Measurements from ENCODE around the gene ITIH5. TPM values are rescaled to one million over a fixed set of nuclear protein-coding genes. Genes with fewer than 3 reads are reported as not detected.
A peak's percentile ranks its signal among the peaks of the same experiment; 100 is the strongest.
"Not testable (repeated sequence)": the region's sequence is repeated elsewhere in the genome, so short reads cannot be mapped to it uniquely, and the experiment has no call there.

The ITIH5 gene
- total RNA-seq, 2 donors from 2014 or later: not detected

GRCh38 chr10:7672341-7673134, 5.8 kb upstream of the ITIH5 start:
- Mint-ChIP-seq H3K36me3 (ENCODE audit: insufficient read depth in 2 of 2) (no peaks in the 10 kb centered on the region), H3K27ac (no peak overlapping the region), H3K27me3 (ENCODE audit: low read depth) (peaks cover 62% of the 10 kb centered on the region), H3K9me3 (no peaks in the 10 kb centered on the region), H3K4me3 (no peak overlapping the region), H3K4me1 (ENCODE audit: low read depth) (peaks cover 5% of the 10 kb centered on the region)
- ATAC-seq (replicated peaks in 1 of 2): no peak
- DNase-seq: no peak

- H3K27me3 Mint-ChIP-seq (ENCODE audit: low read depth): peaks cover 75% of the 10 kb centered on the region
- ATAC-seq (replicated peaks in 1 of 2): no peak
- H3K9me3 Mint-ChIP-seq: no peaks in the 10 kb centered on the region
- peaks cover 14% of the 10 kb centered on the region for H3K4me1 Mint-ChIP-seq (ENCODE audit: low read depth)
- H3K36me3 Mint-ChIP-seq (ENCODE audit: insufficient read depth in 2 of 2): no peaks in the 10 kb centered on the region
- H3K27ac Mint-ChIP-seq: no peak overlapping the region
- no peak overlapping the region for H3K4me3 Mint-ChIP-seq
- DNase-seq: no peak
Measured at GRCh38 chr10:7670157-7670556, 3.4 kb upstream of the ITIH5 start.

GRCh38 chr10:7667262-7668141, 736 bp upstream of the ITIH5 start:
- Mint-ChIP-seq H3K4me3 (peak overlapping the region; percentile 67 to 74), H3K4me1 (ENCODE audit: low read depth) (peaks cover 14% of the 10 kb centered on the region), H3K36me3 (ENCODE audit: insufficient read depth in 2 of 2) (no peaks in the 10 kb centered on the region), H3K27ac (no peak overlapping the region), H3K27me3 (ENCODE audit: low read depth) (peaks cover 69% of the 10 kb centered on the region), H3K9me3 (no peaks in the 10 kb centered on the region)
- ATAC-seq (replicated peaks in 1 of 2): peak; percentile 57 to 60
- DNase-seq: peak in 1 of 2 donors; percentile 6

GRCh38 chr10:7665767-7666166, 999 bp downstream of the ITIH5 start:
- Mint-ChIP-seq H3K9me3 (no peaks in the 10 kb centered on the region), H3K4me1 (ENCODE audit: low read depth) (peaks cover 14% of the 10 kb centered on the region), H3K36me3 (ENCODE audit: insufficient read depth in 2 of 2) (no peaks in the 10 kb centered on the region), H3K27ac (no peak overlapping the region), H3K4me3 (peak overlapping the region; percentile 70 to 77), H3K27me3 (ENCODE audit: low read depth) (peaks cover 67% of the 10 kb centered on the region)
- ATAC-seq (replicated peaks in 1 of 2) (no peak), DNase-seq (no peak)

GRCh38 chr10:7664707-7665106, 2.1 kb downstream of the ITIH5 start:
- no peak for ATAC-seq (replicated peaks in 1 of 2)
- H3K27me3 Mint-ChIP-seq (ENCODE audit: low read depth): peaks cover 67% of the 10 kb centered on the region

GRCh38 chr10:7662522-7662921, 4.2 kb downstream of the ITIH5 start:
- no peak overlapping the region for H3K4me3 Mint-ChIP-seq
- peaks cover 9% of the 10 kb centered on the region for H3K4me1 Mint-ChIP-seq (ENCODE audit: low read depth)
- DNase-seq (no peak), ATAC-seq (replicated peaks in 1 of 2) (no peak)
- no peak overlapping the region for H3K27ac Mint-ChIP-seq
- no peaks in the 10 kb centered on the region for H3K36me3 Mint-ChIP-seq (ENCODE audit: insufficient read depth in 2 of 2)
- no peaks in the 10 kb centered on the region for H3K9me3 Mint-ChIP-seq
- H3K27me3 Mint-ChIP-seq (ENCODE audit: low read depth): peaks cover 58% of the 10 kb centered on the region

More at GRCh38 chr10:7664707-7665106, 2.1 kb downstream of the ITIH5 start:
- no peaks in the 10 kb centered on the region for H3K9me3 Mint-ChIP-seq
- no peaks in the 10 kb centered on the region for H3K36me3 Mint-ChIP-seq (ENCODE audit: insufficient read depth in 2 of 2)
- no peak overlapping the region for H3K4me3 Mint-ChIP-seq
- peaks cover 14% of the 10 kb centered on the region for H3K4me1 Mint-ChIP-seq (ENCODE audit: low read depth)
- H3K27ac Mint-ChIP-seq: no peak overlapping the region
- DNase-seq: no peak

GRCh38 chr10:7659560-7659959, 7.2 kb downstream of the ITIH5 start:
- ATAC-seq (replicated peaks in 1 of 2): no peak
- Mint-ChIP-seq H3K27me3 (ENCODE audit: low read depth) (peaks cover 41% of the 10 kb centered on the region), H3K9me3 (no peaks in the 10 kb centered on the region), H3K36me3 (ENCODE audit: insufficient read depth in 2 of 2) (no peaks in the 10 kb centered on the region), H3K4me1 (ENCODE audit: low read depth) (no peaks in the 10 kb centered on the region), H3K27ac (no peak overlapping the region), H3K4me3 (no peak overlapping the region)
- no peak for DNase-seq

GRCh38 chr10:7657552-7657951, 9.2 kb downstream of the ITIH5 start:
- Mint-ChIP-seq H3K4me3 (no peak overlapping the region), H3K27ac (no peak overlapping the region), H3K9me3 (no peaks in the 10 kb centered on the region), H3K27me3 (ENCODE audit: low read depth) (peaks cover 29% of the 10 kb centered on the region), H3K36me3 (ENCODE audit: insufficient read depth in 2 of 2) (no peaks in the 10 kb centered on the region), H3K4me1 (ENCODE audit: low read depth) (no peaks in the 10 kb centered on the region)
- DNase-seq: no peak
- ATAC-seq (replicated peaks in 1 of 2): no peak

- H3K9me3 Mint-ChIP-seq; H3K4me3 Mint-ChIP-seq; H3K4me1 Mint-ChIP-seq (ENCODE audit: low read depth); DNase-seq; H3K27ac Mint-ChIP-seq; ATAC-seq (replicated peaks in 1 of 2); H3K36me3 Mint-ChIP-seq (ENCODE audit: insufficient read depth in 2 of 2): not testable (repeated sequence)
- H3K27me3 Mint-ChIP-seq (ENCODE audit: low read depth): peaks cover 25% of the 10 kb centered on the region
Measured at GRCh38 chr10:7657079-7657478, 9.7 kb downstream of the ITIH5 start.

GRCh38 chr10:7651853-7652470, 14.8 kb downstream of the ITIH5 start:
- H3K36me3 Mint-ChIP-seq (ENCODE audit: insufficient read depth in 2 of 2): no peaks in the 10 kb centered on the region
- no peaks in the 10 kb centered on the region for H3K9me3 Mint-ChIP-seq
- DNase-seq (no peak), ATAC-seq (replicated peaks in 1 of 2) (no peak)
- peaks cover 12% of the 10 kb centered on the region for H3K27me3 Mint-ChIP-seq (ENCODE audit: low read depth)
- H3K4me1 Mint-ChIP-seq (ENCODE audit: low read depth): no peaks in the 10 kb centered on the region
- H3K4me3 Mint-ChIP-seq: no peak overlapping the region
- H3K27ac Mint-ChIP-seq: no peak overlapping the region

GRCh38 chr10:7649673-7650300, 17.0 kb downstream of the ITIH5 start:
- H3K36me3 Mint-ChIP-seq (ENCODE audit: insufficient read depth in 2 of 2): no peaks in the 10 kb centered on the region
- H3K27me3 Mint-ChIP-seq (ENCODE audit: low read depth): peaks cover 19% of the 10 kb centered on the region
- H3K9me3 Mint-ChIP-seq: no peaks in the 10 kb centered on the region
- H3K4me3 Mint-ChIP-seq: no peak overlapping the region
- H3K27ac Mint-ChIP-seq: no peak overlapping the region
- no peaks in the 10 kb centered on the region for H3K4me1 Mint-ChIP-seq (ENCODE audit: low read depth)
- DNase-seq (no peak), ATAC-seq (replicated peaks in 1 of 2) (no peak)

GRCh38 chr10:7647062-7647664, 19.6 kb downstream of the ITIH5 start:
- Mint-ChIP-seq H3K4me1 (ENCODE audit: low read depth) (no peaks in the 10 kb centered on the region), H3K4me3 (no peak overlapping the region), H3K27me3 (ENCODE audit: low read depth) (peaks cover 25% of the 10 kb centered on the region), H3K36me3 (ENCODE audit: insufficient read depth in 2 of 2) (no peaks in the 10 kb centered on the region), H3K9me3 (no peaks in the 10 kb centered on the region), H3K27ac (no peak overlapping the region)
- no peak for ATAC-seq (replicated peaks in 1 of 2)
- DNase-seq: no peak

All from activated T-cell treated with anti-CD3 and anti-CD28 coated beads, Interleukin-2, amount 50 U/mL, for 72 hours (primary cell).